GM19395 (cell line): ENCODE results near the gene STX4.

ENCODE experiments used
- ATAC-seq: cut with Tn5 transposase; IDR thresholded peaks from one replicate; pipeline ENCODE4 v1.9.1; 2021; ENCODE audit warnings: mild to moderate bottlenecking, moderate library complexity; ENCODE audit not compliant: unreplicated experiment

The STX4 gene

DNA sequence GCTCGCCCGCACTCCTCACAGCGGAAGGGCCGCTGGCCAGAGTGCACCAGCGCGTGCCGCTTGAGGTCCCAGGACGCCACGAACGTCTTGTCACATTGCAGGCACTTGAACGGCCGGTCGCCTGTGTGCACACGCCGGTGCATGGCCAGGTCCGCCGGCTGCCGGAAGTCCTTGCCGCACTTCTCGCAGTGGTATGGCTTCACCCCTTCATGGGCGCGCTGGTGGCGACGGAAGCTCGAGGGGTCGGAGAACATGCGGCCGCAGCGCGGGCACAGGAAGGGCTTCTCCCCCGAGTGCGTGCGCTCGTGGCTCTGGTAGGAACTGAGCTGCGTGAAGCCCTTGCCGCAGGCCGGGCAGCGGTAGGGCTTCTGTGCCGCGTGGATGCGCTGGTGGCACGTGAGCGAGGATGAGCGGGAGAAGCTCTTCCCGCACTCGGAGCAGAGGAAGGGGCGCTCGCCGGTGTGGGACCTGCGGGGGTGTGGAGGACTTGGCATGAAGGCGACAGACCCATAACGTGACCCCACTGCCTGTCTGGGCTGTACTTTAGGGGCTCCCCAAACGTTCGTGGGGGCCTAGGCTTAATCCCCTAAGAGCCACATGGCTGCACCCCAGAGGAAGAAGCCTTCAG is 28.6 kb downstream of the STX4 start:
- no peak for ATAC-seq

DNA sequence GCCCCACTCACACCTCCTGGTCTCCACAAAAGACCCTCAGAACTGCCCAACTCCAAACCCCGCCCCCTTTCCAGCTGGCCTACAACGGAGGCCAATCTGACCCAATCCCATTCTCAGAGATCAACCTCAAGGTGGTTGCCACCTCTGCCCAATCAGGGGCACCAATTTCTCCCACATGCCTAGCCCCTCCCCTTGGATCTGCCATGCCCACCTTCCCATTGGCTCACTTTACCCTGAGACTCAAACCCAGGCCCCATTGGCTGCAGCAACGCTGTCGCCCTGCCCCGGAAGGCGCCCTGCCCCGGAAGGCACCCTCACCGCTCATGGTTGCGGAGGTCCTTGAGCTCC is 30.1 kb downstream of the STX4 start:
- no peak for ATAC-seq

DNA sequence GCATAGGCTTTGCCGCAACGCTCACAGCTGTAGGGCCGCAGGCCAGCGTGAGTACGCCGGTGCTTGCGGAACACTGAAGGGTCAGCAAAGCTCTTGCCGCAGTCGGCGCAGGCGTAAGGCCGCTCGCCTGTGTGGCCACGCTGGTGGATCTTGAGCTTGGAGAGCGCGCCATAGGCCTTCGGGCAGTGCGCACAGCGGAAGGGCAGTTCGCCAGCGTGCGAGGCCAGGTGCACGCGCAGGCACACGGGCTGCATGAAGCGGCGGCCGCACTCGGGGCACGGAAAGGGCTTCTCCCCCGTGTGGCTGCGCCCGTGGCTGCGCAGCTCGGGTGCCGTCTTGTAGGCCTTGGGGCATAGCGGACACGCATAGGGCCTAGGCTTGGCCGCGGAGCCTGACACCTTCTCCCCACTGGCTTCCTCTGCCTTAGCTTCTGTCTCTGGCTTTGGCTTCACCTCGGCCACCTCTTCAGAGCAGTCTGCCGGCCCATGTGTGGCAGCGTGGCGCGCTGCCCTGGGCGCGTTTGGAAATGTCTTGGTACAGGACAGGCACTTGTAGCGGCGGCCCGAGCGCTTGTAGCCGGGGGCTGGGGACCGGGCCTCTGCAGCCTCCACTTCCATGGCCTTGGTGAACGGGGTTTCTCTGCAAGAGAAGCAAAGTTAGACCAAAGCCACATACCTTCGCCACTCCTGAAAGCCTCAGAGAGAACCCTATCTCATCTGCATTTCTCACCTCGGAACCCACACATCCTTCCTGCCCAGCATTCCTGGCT is 30.7 kb downstream of the STX4 start:
- ATAC-seq, result no peak

DNA sequence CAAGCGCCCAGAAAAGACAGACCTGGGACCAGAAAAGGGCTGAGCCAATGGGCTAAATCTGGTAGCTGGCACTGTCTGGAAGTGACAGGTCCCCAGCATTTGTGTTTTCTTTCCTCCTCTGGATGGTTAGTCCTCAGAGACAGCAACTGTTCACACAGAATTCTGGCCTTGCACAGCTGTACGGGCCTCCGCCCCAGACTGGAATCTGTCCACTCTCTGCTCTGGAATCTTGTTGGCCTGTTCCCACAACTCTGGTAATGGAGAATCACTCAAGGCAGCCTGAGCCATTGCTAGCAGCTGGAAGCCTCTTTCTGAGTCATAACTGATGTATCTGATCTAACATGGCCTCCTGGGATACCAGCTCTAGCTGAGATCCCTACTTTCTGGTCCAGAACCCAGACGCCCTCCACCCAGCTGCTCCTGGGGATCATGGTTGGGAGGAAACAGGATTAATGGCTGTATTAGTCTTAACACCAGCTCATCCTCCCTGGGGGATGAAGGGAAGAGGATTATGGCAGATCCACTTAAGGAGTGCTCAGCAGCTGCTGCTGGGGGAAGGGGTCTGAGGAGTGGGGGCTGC is 31.6 kb downstream of the STX4 start:
- ATAC-seq, result no peak

DNA sequence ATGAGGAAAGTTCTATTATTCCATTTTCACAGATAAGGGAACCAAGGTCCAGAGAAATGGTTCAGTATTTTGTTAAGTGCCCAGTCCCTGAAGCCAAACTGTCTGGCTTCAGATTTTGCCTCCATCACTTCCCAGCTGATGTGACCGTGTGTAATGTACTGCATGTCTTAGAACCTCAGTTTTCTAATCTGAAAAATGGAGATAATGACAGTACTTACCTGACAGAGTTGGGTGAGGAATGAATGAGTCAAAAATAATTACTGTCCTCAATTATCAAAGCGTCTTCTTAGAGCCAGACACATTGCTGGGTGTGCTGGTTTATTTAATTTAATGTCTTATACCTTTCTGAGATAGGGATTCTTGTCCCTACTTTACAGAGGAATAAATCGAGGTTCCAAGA is 34.0 kb downstream of the STX4 start:
- ATAC-seq, result no peak

DNA sequence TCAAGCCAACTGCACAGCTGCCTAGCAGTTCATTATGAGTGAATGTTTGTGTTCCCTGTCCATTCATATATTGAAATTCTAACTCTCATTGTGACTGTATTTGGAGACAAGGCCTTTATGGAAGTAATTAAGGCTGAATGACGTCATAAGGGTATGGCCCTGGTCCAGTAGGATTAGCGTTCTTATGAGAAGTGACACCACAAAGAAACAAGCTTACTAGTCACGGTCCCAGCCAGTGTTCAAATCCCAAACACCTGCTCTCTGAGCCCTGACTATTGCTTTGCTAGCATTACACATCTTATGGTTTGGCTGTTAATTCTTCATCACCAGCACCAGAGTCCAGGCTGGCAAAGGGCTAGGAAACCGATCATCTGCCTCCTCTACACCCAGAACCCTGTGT is 38.5 kb downstream of the STX4 start:
- ATAC-seq, result no peak

DNA sequence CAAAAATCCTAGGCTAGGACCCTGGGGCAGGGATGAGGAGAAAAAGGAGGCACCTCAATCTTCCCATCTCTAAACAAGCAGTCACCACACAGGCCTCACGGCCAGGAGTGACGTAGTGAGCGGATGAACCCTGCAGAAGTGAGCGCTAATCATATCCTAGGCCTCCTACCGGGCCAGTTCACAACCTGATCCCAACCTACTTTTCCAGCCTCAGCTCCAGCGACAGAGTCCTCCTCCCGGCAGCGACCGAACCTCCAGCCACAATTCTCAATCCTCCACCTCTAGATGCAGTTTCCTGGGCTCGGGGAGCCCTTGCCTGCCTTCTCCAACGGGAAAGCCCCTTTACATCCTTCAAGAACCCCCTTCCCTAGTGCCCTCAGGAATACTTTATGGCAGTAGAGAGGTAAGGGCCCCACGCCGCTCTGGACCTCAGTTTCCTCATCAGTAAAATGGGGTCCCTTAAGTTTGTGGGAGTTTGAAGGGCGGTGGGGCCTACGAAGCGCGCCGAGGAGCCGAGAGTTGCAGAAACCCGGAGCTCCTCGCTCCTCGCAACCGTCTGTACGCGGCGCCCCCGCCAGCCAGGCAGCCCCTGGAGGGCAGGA is 39.3 kb downstream of the STX4 start:
- no peak for ATAC-seq

DNA sequence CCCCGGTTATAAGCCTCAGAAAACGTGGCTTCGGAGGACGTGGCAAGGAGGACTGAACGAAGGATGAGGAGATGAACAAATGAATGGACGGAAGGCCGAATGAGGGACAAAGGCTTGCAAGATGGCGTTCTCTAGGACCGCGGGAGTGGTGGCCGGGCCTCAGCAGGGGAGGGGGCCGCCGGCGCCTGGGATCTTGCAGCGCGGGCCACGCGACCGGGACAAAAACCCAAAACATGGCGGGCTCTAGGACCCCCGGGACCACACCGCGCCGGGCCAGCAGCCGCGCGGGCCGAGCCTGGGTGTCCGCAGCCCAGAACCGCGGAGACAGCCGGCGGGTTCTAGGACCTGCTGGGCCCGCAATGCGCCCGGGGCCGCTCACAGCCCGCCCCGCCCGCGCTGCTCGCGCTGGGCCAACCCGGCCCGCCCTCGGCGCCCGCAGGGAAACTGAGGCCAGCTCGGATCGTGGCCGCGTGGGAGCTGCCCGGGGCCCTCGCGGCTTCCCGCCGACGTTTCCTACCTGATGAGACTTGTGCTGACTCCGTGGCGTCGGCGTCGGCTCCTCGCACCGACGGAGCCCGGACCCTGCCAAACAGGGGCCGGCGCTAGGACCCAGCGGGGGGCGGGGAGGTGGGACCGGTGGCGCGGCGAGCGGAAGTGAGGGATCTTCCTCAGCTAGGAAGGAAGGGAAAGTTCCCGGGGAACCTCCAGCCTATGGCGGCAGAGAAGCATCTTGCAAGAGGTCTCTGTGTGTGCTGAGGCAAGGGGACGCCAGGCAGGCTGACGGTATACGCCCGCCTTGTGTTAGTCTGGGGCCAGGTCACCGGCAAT is 40.0 kb downstream of the STX4 start:
- peak; percentile 54 for ATAC-seq

DNA sequence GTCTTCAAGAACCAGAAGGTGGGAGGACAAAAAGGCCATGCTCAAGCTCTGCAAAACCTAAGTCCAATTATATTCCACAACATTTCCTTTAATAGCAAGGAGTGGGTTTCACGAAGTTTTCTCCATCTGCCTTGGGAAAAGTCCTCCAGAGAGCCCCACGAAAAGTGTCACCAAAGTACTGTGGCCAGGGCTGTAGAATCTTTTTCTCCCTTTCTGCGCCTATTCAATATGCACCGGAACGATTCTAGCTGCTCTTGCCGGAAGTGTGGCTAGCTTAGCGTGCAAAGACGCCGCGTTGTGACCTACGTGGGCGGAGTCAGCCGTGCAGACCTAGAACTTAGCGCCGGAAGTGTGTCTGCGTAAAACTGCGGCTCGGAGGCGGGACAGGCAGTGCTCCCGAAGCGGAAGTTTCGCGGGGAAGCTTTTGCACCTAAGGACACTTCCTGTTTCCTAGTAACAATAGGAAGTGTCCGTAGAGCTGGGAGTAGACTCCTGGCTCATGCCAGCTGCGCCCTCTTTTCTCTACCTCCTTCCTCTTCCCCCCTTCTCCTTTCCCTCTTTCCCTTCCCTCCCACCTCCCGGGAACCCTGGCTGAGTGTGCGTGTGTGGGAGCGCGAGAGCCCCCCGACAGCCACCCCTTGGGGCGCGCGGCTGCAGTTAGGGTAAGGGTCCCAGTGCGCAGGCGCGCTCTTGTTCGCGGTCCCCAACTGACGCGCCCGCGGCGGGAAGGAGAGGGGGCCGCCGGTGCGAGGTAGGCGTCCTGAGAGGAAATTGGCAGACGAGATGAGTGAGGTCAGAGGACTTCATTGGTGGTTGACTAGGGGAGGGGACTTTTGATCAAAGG is 40.8 kb downstream of the STX4 start, which contains the start of the genes ZNF646 and ZNF668:
Gene ZNF646, plus strand, starts transcription at position 453 of the 844 bp plus-strand sequence. CDS start 1,903 bp downstream, outside the sequence.
Gene ZNF668, minus strand, starts transcription at position 271 of the 844 bp plus-strand sequence. CDS start 9,781 bp downstream, outside the sequence.
- ATAC-seq, result peak; percentile 72

DNA sequence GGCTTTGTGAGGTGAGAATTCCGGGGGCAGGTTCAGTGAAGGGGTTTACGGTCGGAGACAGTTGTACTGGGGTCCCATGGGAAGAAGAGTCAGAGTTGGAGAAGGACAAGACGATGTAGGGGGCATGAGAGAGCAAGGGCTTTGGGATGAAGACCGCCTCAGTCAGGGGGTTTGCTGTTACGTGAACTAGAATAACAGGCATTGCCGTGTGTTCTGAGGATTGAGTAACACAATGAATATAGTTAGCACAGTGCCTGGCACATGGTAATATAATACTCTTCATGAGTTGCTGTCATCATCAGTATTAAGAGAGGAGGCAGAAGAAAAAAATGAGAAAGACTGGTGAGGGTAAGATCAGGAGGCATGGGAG is 41.4 kb downstream of the STX4 start:
- ATAC-seq, result no peak

DNA sequence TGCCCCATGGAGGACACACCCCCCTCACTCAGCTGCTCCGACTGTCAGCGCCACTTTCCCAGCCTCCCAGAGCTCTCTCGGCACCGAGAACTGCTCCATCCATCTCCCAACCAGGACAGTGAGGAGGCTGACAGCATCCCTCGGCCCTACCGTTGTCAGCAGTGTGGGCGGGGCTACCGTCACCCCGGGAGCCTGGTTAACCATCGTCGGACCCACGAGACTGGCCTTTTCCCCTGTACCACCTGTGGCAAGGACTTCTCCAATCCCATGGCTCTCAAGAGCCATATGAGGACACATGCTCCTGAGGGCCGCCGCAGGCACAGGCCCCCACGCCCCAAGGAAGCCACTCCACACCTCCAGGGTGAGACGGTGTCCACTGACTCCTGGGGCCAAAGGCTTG is 43.0 kb downstream of the STX4 start:
- no peak for ATAC-seq

DNA sequence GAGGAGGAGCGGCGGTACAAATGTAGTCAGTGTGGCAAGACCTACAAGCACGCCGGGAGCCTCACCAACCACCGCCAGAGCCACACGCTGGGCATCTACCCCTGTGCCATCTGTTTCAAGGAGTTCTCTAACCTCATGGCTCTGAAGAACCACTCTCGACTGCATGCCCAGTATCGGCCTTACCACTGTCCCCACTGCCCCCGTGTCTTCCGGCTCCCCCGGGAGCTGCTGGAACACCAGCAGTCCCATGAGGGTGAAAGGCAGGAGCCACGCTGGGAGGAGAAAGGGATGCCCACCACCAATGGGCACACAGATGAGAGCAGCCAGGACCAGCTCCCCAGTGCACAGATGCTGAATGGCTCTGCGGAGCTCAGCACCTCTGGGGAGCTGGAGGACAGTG is 43.7 kb downstream of the STX4 start:
- ATAC-seq, result no peak

DNA sequence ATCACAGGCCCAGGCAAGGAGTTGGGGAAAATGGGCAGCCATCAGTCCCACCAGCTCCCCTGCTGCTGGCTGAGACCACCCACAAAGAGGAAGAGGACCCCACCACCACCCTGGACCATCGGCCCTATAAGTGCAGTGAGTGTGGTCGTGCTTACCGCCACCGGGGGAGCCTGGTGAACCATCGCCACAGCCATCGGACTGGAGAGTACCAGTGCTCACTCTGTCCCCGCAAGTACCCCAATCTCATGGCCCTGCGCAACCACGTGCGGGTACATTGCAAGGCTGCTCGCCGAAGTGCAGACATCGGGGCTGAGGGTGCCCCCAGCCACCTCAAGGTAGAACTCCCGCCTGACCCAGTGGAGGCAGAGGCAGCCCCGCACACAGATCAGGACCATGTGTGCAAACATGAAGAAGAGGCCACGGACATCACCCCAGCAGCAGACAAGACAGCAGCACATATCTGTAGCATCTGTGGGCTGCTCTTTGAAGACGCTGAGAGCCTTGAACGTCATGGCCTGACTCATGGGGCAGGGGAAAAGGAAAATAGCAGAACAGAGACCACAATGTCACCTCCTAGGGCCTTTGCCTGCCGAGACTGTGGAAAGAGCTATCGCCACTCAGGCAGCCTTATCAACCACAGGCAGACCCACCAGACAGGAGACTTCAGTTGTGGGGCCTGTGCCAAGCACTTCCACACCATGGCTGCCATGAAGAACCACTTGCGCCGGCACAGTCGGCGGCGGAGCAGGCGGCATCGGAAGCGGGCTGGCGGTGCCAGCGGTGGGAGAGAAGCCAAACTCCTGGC is 44.4 kb downstream of the STX4 start:
- no peak for ATAC-seq

DNA sequence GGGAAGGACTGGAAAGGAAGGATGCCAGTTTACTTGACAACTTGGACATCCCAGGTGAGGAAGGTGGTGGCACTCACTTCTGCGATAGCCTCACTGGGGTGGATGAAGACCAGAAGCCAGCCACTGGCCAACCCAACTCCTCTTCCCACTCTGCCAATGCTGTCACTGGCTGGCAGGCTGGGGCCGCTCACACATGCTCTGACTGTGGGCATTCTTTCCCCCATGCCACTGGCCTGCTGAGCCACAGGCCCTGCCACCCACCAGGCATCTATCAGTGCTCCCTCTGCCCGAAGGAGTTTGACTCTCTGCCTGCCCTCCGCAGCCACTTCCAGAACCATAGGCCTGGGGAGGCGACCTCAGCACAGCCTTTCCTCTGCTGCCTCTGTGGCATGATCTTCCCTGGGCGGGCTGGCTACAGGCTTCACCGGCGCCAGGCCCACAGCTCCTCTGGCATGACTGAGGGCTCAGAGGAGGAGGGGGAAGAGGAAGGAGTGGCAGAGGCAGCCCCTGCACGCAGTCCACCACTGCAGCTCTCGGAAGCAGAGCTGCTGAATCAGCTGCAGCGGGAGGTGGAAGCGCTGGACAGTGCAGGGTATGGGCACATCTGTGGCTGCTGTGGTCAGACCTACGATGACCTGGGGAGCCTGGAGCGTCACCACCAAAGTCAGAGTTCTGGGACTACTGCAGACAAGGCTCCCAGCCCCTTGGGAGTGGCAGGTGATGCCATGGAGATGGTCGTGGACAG is 45.4 kb downstream of the STX4 start:
- no peak for ATAC-seq

DNA sequence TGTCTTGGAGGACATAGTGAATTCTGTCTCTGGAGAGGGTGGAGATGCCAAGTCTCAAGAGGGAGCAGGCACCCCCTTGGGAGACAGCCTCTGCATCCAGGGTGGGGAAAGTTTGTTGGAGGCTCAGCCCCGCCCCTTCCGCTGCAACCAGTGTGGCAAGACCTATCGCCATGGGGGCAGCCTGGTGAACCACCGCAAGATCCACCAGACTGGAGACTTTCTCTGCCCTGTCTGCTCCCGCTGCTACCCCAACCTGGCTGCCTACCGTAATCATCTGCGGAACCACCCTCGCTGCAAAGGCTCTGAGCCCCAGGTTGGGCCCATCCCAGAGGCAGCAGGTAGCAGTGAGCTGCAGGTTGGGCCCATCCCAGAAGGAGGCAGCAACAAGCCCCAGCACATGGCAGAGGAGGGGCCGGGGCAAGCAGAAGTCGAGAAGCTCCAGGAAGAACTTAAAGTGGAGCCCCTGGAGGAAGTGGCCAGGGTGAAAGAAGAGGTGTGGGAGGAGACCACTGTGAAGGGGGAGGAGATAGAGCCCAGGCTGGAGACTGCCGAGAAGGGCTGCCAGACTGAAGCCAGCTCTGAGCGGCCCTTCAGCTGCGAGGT is 46.1 kb downstream of the STX4 start:
- ATAC-seq, result no peak

DNA sequence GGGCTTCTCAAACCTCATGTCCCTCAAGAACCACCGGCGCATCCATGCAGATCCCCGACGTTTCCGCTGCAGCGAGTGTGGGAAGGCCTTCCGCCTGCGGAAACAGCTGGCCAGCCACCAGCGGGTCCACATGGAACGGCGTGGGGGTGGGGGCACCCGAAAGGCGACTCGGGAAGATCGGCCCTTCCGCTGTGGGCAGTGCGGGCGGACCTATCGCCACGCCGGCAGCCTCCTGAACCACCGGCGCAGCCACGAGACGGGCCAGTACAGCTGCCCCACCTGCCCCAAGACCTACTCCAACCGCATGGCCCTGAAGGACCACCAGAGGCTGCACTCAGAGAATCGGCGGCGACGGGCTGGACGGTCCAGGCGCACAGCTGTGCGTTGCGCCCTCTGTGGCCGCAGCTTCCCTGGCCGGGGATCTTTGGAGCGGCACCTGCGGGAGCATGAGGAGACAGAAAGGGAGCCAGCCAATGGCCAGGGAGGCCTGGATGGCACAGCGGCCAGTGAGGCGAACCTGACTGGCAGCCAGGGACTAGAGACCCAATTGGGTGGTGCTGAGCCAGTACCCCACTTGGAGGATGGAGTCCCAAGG is 46.8 kb downstream of the STX4 start:
- ATAC-seq, result no peak

DNA sequence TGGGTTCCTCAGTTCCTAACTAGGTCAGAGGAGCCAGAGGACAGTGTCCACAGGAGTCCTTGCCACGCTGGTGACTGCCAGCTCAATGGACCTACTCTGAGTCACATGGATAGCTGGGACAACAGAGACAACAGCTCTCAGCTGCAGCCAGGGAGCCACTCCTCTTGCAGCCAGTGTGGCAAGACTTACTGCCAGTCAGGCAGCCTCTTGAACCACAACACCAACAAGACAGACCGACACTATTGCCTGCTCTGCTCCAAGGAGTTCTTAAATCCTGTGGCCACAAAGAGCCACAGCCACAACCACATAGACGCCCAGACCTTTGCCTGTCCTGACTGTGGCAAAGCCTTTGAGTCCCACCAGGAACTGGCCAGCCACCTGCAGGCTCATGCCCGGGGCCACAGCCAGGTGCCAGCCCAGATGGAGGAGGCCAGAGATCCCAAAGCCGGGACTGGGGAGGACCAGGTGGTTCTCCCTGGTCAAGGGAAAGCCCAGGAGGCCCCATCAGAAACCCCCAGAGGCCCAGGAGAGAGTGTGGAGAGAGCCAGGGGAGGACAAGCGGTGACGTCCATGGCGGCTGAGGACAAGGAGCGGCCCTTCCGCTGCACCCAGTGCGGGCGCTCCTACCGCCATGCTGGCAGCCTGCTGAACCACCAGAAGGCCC is 47.5 kb downstream of the STX4 start:
- ATAC-seq, result no peak
